Neural progenitor cell (in vitro differentiated cells): ENCODE results near the gene OR8D1.

Experiments
- EZH2 ChIP-seq: fragments of 200-600 bp; sonication (generic); IDR thresholded peaks from 2 replicates; pipeline ENCODE4 v1.6.1; 2017; ENCODE audit warnings: antibody characterized with exemption, mild to moderate bottlenecking, moderate library complexity
- EZH2phosphoT487 ChIP-seq: fragments of 200-600 bp; sonication (generic); IDR thresholded peaks from 2 replicates; pipeline ENCODE4 v1.6.1; 2017; ENCODE audit warnings: antibody characterized with exemption
- TF ChIP-seq, protein P1 (sequence below): fragments of 200-600 bp; sonication (generic); IDR thresholded peaks from 2 replicates; pipeline ENCODE4 v1.5.1; 2017; ENCODE audit warnings: antibody characterized with exemption, mild to moderate bottlenecking

DNA sequence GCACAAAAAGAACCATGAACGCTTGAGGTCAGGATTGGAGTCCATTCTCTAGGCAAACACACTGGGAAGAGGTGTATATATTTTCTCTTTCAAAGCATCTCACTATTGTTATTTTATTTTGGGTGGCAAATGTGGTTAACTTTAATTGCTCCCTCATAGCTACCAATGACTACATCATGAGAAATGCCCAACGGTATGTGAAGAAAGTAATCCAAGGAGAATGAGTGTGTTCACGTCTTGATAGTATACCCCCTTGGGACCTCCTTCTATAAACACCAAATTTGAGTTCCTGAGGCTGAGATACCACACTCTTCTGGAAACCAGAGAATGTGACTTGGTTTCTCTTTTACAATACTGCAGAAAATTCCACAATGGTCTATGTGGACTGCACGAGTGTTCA lies 15.8 kb downstream of the OR8D1 start:
- TF ChIP-seq EZH2phosphoT487, result no peak
- TF ChIP-seq, protein P1, sequence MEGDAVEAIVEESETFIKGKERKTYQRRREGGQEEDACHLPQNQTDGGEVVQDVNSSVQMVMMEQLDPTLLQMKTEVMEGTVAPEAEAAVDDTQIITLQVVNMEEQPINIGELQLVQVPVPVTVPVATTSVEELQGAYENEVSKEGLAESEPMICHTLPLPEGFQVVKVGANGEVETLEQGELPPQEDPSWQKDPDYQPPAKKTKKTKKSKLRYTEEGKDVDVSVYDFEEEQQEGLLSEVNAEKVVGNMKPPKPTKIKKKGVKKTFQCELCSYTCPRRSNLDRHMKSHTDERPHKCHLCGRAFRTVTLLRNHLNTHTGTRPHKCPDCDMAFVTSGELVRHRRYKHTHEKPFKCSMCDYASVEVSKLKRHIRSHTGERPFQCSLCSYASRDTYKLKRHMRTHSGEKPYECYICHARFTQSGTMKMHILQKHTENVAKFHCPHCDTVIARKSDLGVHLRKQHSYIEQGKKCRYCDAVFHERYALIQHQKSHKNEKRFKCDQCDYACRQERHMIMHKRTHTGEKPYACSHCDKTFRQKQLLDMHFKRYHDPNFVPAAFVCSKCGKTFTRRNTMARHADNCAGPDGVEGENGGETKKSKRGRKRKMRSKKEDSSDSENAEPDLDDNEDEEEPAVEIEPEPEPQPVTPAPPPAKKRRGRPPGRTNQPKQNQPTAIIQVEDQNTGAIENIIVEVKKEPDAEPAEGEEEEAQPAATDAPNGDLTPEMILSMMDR, result no peak
- no peak for TF ChIP-seq EZH2
